ENCODE measurements around the gene NRP2.

GRCh38 chr2:205687641-205687956 is 5.3 kb downstream of the NRP2 start:
- TF ChIP-seq, protein P1, sequence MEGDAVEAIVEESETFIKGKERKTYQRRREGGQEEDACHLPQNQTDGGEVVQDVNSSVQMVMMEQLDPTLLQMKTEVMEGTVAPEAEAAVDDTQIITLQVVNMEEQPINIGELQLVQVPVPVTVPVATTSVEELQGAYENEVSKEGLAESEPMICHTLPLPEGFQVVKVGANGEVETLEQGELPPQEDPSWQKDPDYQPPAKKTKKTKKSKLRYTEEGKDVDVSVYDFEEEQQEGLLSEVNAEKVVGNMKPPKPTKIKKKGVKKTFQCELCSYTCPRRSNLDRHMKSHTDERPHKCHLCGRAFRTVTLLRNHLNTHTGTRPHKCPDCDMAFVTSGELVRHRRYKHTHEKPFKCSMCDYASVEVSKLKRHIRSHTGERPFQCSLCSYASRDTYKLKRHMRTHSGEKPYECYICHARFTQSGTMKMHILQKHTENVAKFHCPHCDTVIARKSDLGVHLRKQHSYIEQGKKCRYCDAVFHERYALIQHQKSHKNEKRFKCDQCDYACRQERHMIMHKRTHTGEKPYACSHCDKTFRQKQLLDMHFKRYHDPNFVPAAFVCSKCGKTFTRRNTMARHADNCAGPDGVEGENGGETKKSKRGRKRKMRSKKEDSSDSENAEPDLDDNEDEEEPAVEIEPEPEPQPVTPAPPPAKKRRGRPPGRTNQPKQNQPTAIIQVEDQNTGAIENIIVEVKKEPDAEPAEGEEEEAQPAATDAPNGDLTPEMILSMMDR (conservative IDR thresholded peaks at IDR 0.05; ENCODE audit: low read length): no peak
- TF ChIP-seq EZH2phosphoT487 (IDR thresholded peaks at IDR 0.05; ENCODE audit: borderline replicate concordance, low read depth, low read length): no peak
